ENCODE results near the gene GMDS.

- TF ChIP-seq CTCF (optimal IDR thresholded peaks at IDR 0.05 in 1 of 3, IDR thresholded peaks at IDR 0.05 in 1 of 3, conservative IDR thresholded peaks at IDR 0.05 in 1 of 3; ENCODE audit: extremely low read depth in 1 of 3, insufficient read depth in 2 of 3, low read length in 3 of 3): no peak
- no peak for TF ChIP-seq EZH2 (IDR thresholded peaks at IDR 0.05; ENCODE audit: low read length)
These were observed 143.0 kb downstream of the GMDS start for GRCh38 chr6:2102316-2102883.

Data from keratinocyte (primary cell).